Measurements from ENCODE around the gene EDAR. TPM values are rescaled to one million over a fixed set of nuclear protein-coding genes. Genes with fewer than 3 reads are reported as not detected.

EDAR gene
- total RNA-seq, 1 donor from 2014 or later, result not detected

DNA sequence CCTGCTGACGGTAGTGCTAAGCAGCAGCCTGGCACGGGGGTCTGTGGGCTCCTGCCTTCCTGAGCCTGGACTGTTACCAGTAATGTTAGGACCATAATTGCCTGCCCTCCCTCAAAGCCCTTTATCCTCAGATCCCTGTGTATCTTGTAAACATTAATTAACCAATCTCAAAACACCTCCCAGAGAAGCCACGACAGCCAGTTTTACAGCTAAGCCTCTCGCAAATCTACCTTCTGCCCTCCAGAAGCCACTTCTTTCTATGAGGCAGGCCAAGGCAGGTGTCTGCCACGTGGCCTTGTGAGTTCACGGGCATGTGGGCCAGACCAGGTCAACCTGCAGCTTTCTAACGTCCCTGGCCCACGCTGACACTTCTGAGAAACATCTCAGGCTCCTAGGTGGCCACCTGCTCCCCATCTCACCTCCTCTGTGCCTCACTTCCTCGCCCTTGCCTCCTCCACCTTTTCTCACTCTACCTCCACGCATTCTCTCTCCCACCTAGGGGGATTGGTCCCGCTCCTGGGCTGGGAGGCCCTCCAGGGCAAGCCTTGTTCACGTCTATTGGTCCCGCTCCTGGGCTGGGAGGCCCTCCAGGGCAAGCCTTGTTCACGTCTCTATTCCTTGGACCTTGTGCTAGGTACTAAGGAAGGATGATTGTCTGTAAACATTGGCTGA lies 64.3 kb downstream of the EDAR start:
- no peaks in the 10 kb centered on the region for H3K36me3 Mint-ChIP-seq (ENCODE audit: low read depth)
- peaks cover 2% of the 10 kb centered on the region for H3K4me1 Mint-ChIP-seq (ENCODE audit: low read depth)
- peaks cover 23% of the 10 kb centered on the region for H3K27me3 Mint-ChIP-seq (ENCODE audit: low read depth)
- TF ChIP-seq, protein P1, sequence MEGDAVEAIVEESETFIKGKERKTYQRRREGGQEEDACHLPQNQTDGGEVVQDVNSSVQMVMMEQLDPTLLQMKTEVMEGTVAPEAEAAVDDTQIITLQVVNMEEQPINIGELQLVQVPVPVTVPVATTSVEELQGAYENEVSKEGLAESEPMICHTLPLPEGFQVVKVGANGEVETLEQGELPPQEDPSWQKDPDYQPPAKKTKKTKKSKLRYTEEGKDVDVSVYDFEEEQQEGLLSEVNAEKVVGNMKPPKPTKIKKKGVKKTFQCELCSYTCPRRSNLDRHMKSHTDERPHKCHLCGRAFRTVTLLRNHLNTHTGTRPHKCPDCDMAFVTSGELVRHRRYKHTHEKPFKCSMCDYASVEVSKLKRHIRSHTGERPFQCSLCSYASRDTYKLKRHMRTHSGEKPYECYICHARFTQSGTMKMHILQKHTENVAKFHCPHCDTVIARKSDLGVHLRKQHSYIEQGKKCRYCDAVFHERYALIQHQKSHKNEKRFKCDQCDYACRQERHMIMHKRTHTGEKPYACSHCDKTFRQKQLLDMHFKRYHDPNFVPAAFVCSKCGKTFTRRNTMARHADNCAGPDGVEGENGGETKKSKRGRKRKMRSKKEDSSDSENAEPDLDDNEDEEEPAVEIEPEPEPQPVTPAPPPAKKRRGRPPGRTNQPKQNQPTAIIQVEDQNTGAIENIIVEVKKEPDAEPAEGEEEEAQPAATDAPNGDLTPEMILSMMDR (IDR thresholded peaks at IDR 0.05), result no peak
- H3K9me3 Mint-ChIP-seq (ENCODE audit: low read depth), result no peaks in the 10 kb centered on the region
- H3K27ac Mint-ChIP-seq (ENCODE audit: unreplicated experiment), result no peak overlapping the region
- no peak overlapping the region for H3K4me3 Mint-ChIP-seq (ENCODE audit: unreplicated experiment)
- DNase-seq (ENCODE audit: low spot score), result no peak

DNA sequence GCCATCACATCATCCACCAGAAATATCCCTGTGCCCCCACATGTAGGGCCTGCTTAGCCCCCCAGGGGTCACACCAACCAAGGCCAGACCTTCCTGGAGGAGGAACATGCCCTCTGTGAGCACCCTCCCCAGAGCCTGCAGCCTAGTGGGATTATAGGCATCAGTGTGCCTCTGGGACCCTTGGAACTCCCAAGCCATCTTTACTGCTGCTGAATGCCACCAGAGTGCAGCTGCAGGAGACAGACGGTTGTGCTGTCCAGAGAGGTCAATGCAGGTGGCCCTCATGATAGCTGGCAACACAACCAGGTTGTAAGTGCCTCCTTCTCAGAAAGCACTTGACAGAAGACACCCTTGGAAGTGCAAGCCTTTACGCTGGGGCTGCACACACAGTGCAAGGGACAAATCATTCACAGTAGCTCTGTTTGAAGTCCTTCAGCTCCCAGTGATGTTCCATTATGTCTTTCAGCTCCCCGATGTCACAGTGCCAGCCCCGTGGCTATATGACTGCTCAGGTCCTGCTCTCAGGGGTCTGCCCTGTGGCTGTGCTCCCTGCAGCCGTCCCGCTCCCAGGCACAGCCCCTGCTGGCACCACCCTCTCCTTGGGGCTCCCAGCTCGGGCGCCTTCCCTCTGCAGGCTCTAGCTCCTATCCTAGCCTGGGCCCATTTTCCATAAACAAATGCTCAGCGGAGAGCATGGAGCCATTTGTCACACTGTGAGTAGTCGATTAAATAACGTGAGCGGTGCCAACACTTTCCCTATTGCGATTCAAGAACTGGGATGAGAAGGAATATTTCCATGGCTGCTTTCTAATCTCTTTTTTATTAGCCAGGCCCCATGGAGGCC lies 65.1 kb downstream of the EDAR start:
- H3K27ac Mint-ChIP-seq (ENCODE audit: unreplicated experiment), result no peak overlapping the region
- no peak for DNase-seq (ENCODE audit: low spot score)
- H3K4me3 Mint-ChIP-seq (ENCODE audit: unreplicated experiment), result no peak overlapping the region
- no peaks in the 10 kb centered on the region for H3K36me3 Mint-ChIP-seq (ENCODE audit: low read depth)
- no peaks in the 10 kb centered on the region for H3K9me3 Mint-ChIP-seq (ENCODE audit: low read depth)
- no peaks in the 10 kb centered on the region for H3K4me1 Mint-ChIP-seq (ENCODE audit: low read depth)
- H3K27me3 Mint-ChIP-seq (ENCODE audit: low read depth), result peaks cover 24% of the 10 kb centered on the region
- TF ChIP-seq, protein P1 (IDR thresholded peaks at IDR 0.05), result no peak

DNA sequence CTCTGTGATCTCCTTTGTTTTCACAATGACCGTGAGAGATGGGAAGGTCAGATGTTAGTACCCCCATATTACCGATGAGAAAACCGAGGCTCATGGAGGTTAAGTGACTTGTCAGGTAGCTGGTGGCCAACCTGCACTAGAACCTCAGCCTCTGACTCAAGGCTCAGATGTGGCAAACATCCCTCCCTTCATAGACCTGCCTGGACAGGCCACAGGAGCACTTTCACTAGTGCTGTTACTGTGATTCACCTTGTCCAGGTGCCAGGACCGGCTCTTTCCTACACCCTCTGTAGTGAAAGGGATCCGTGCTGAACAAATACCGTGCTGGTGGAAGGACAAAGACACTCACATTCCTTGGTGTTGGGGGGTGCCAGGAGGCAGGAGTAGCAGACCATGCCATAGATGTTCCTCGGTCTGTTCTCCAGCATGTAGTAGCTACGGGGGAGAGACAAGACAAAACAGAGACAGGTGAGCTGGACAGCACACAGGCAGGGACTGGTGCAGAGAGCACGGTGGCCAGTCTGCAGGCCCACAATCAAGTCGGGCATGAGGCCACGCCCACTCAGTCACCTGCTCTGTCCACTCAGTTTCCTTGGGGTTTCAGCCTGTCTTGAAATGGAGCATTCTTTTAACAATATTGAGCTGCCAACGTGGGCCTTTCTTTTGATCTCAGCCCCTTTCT lies 65.9 kb downstream of the EDAR start:
- Mint-ChIP-seq H3K9me3 (ENCODE audit: low read depth) (no peaks in the 10 kb centered on the region), H3K27ac (ENCODE audit: unreplicated experiment) (no peak overlapping the region), H3K4me1 (ENCODE audit: low read depth) (no peaks in the 10 kb centered on the region), H3K36me3 (ENCODE audit: low read depth) (no peaks in the 10 kb centered on the region), H3K4me3 (ENCODE audit: unreplicated experiment) (no peak overlapping the region), H3K27me3 (ENCODE audit: low read depth) (peaks cover 29% of the 10 kb centered on the region)
- DNase-seq (ENCODE audit: low spot score), result no peak
- TF ChIP-seq, protein P1 (IDR thresholded peaks at IDR 0.05), result no peak

DNA sequence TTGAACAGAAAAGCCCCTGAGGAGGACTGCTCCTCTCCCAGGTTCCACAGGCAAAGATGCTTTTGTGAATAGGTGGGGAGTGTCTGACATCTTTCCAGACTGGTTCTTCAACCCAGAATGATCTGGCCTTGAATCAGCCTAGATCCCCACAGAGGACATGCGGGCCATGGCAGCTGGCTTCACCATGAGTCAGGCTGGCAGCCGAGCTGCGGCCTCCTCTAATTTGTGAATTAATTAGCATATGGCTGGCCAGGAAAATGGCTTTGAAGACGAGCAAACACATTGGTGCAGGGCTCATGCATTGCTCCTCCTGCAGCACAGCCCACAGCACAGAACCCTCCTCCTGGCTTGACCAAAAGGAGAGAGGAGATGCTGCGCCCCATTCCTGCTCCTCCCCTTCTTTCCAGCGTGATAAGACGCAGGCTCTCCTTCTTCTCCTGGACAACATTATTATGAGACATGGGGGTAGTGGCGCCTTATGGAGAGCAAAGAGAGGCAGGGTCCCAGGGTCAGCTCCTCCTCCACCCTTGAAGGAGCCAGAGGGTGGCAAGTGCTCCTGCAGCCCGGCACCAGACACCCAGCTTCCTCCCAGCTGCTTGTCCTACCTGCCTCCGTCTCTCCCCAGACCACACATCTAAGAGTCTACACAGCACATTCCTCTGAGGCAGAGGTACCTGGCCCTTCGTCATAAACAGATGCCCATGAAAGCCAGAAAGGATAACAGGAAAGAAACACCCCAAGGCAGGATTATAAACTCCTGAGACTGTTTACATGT lies 66.7 kb downstream of the EDAR start:
- peaks cover 30% of the 10 kb centered on the region for H3K27me3 Mint-ChIP-seq (ENCODE audit: low read depth)
- TF ChIP-seq, protein P1 (IDR thresholded peaks at IDR 0.05), result no peak
- H3K27ac Mint-ChIP-seq (ENCODE audit: unreplicated experiment), result no peak overlapping the region
- no peaks in the 10 kb centered on the region for H3K36me3 Mint-ChIP-seq (ENCODE audit: low read depth)
- peak; percentile 40 for DNase-seq (ENCODE audit: low spot score)
- no peak overlapping the region for H3K4me3 Mint-ChIP-seq (ENCODE audit: unreplicated experiment)
- H3K4me1 Mint-ChIP-seq (ENCODE audit: low read depth), result no peaks in the 10 kb centered on the region
- H3K9me3 Mint-ChIP-seq (ENCODE audit: low read depth), result no peaks in the 10 kb centered on the region

All from chondrocyte (in vitro differentiated cells).